SK-N-DZ (cell line): Measurements from ENCODE around the gene FHOD3.
A peak's percentile ranks its signal among the peaks of the same experiment; 100 is the strongest.
"Not testable (repeated sequence)": the region's sequence is repeated elsewhere in the genome, so short reads cannot be mapped to it uniquely, and the experiment has no call there.

Source experiments
- DNase-seq: peaks from one replicate; pipeline ENCODE4 v3.0.0-alpha.2; 2015; ENCODE audit warnings: low spot score

FHOD3 gene

GRCh38 chr18:36350251-36350651 lies 52.7 kb downstream of the FHOD3 start:
- no peak for DNase-seq

GRCh38 chr18:36350839-36351469 lies 53.4 kb downstream of the FHOD3 start:
- no peak for DNase-seq

- DNase-seq, result no peak
Observed at GRCh38 chr18:36352384-36352783, 54.9 kb downstream of the FHOD3 start.

GRCh38 chr18:36354989-36355388 lies 57.5 kb downstream of the FHOD3 start:
- DNase-seq, result no peak

GRCh38 chr18:36355511-36355910 lies 58.0 kb downstream of the FHOD3 start:
- no peak for DNase-seq

GRCh38 chr18:36356741-36357140 lies 59.2 kb downstream of the FHOD3 start:
- not testable (repeated sequence) for DNase-seq

GRCh38 chr18:36358141-36358540 lies 60.6 kb downstream of the FHOD3 start:
- DNase-seq, result no peak

- no peak for DNase-seq
Observed at GRCh38 chr18:36360256-36360909, 62.9 kb downstream of the FHOD3 start.

GRCh38 chr18:36364911-36365624 lies 67.6 kb downstream of the FHOD3 start:
- peak; percentile 99 for DNase-seq

GRCh38 chr18:36365836-36366775 lies 68.6 kb downstream of the FHOD3 start:
- no peak for DNase-seq

- DNase-seq, result peak; percentile 43
Observed at GRCh38 chr18:36366994-36367839, 69.7 kb downstream of the FHOD3 start.

- no peak for DNase-seq
Observed at GRCh38 chr18:36368889-36369288, 71.4 kb downstream of the FHOD3 start.

- no peak for DNase-seq
Observed at GRCh38 chr18:36372903-36373311, 75.4 kb downstream of the FHOD3 start.

- no peak for DNase-seq
Observed at GRCh38 chr18:36374262-36374661, 76.7 kb downstream of the FHOD3 start.

- no peak for DNase-seq
Observed at GRCh38 chr18:36375118-36375517, 77.6 kb downstream of the FHOD3 start.

- DNase-seq, result no peak
Observed at GRCh38 chr18:36376361-36376760, 78.8 kb downstream of the FHOD3 start.

GRCh38 chr18:36377626-36378025 lies 80.1 kb downstream of the FHOD3 start:
- DNase-seq, result peak; percentile 83

GRCh38 chr18:36378205-36378604 lies 80.7 kb downstream of the FHOD3 start:
- peak; percentile 97 for DNase-seq

- no peak for DNase-seq
Observed at GRCh38 chr18:36379435-36379984, 82.0 kb downstream of the FHOD3 start.

- DNase-seq, result no peak
Observed at GRCh38 chr18:36380173-36380827, 82.8 kb downstream of the FHOD3 start.
